NOMO-1 treated with dmso at 0.1 percent for 144 hours (cell line): Measurements from ENCODE around the gene AIFM3.
A peak's percentile ranks its signal among the peaks of the same experiment; 100 is the strongest.

Source experiments
- DNase-seq: peaks from one replicate; lab custom pipeline; 2025; ENCODE audit not compliant: unreplicated experiment; lab: John Stamatoyannopoulos, UW

The AIFM3 gene

GRCh38 chr22:20974336-20974955 is 7.4 kb downstream of the AIFM3 start:
- DNase-seq: no peak

- no peak for DNase-seq
Measured at GRCh38 chr22:20975541-20976290, 8.7 kb downstream of the AIFM3 start.

GRCh38 chr22:20976291-20976877 is 9.3 kb downstream of the AIFM3 start:
- no peak for DNase-seq

- DNase-seq: no peak
Measured at GRCh38 chr22:20977019-20977418, 10.0 kb downstream of the AIFM3 start.

- no peak for DNase-seq
Measured at GRCh38 chr22:20977516-20978170, 10.6 kb downstream of the AIFM3 start.

GRCh38 chr22:20978419-20978818 is 11.4 kb downstream of the AIFM3 start:
- no peak for DNase-seq

- DNase-seq: no peak
Measured at GRCh38 chr22:20979243-20979809, 12.3 kb downstream of the AIFM3 start.

GRCh38 chr22:20979940-20980453 is 12.9 kb downstream of the AIFM3 start:
- no peak for DNase-seq

- DNase-seq: no peak
Measured at GRCh38 chr22:20980523-20980922, 13.5 kb downstream of the AIFM3 start.

- DNase-seq: no peak
Measured at GRCh38 chr22:20980938-20981722, 14.1 kb downstream of the AIFM3 start.

- peak; percentile 80 for DNase-seq
Measured at GRCh38 chr22:20981787-20982562, 14.9 kb downstream of the AIFM3 start, which contains the start of gene LZTR1. TSS of gene LZTR1 (plus strand) at chr22:20982297. CDS start at chr22:20982372, 75 bp downstream.

- DNase-seq: no peak
Measured at GRCh38 chr22:20982563-20982882, 15.5 kb downstream of the AIFM3 start.

GRCh38 chr22:20983081-20983771 is 16.2 kb downstream of the AIFM3 start:
- DNase-seq: no peak

- no peak for DNase-seq
Measured at GRCh38 chr22:20985720-20986119, 18.7 kb downstream of the AIFM3 start.

- no peak for DNase-seq
Measured at GRCh38 chr22:20986365-20986764, 19.3 kb downstream of the AIFM3 start.

GRCh38 chr22:20987375-20987774 is 20.3 kb downstream of the AIFM3 start:
- no peak for DNase-seq

GRCh38 chr22:20988573-20989322 is 21.7 kb downstream of the AIFM3 start:
- DNase-seq: no peak

- no peak for DNase-seq
Measured at GRCh38 chr22:20989323-20990138, 22.5 kb downstream of the AIFM3 start.
